Endothelial cell of umbilical vein (primary cell): Measurements from ENCODE around the gene C12orf50. TPM values are rescaled to one million over a fixed set of nuclear protein-coding genes. Genes with fewer than 3 reads are reported as not detected.

Source experiments
- BruUV-seq: library from RNA; stranded (reverse); fragments of 400-500 nt; replicated peaks from 2 replicates; lab custom pipeline; 2021; lab: Mats Ljungman, UMichigan
- CTCF ChIA-PET: fragments of 300-600, 350-600 bp; sonication (Branson Sonifier 250); formaldehyde crosslinking; loops from one replicate; lab custom pipeline; 2021; ENCODE audit warnings: antibody characterized with exemption, inconsistent platforms; lab: Charles Lee
- POLR2A ChIA-PET: fragments of 300-600, 350-600 bp; sonication (Branson Sonifier 250); formaldehyde crosslinking; loops from one replicate; lab custom pipeline; 2021; ENCODE audit warnings: antibody characterized with exemption, inconsistent platforms; lab: Charles Lee
- DNase-seq: peaks from one replicate; pipeline ENCODE4 v3.0.0-alpha.2; 2011; ENCODE audit warnings: low read depth, low spot score
- FAIRE-seq: peaks from 2 replicates; lab custom pipeline; 2011; peaks lifted over from hg19 to GRCh38; lab: Jason Lieb, UNC
- H2AFZ ChIP-seq: 2 replicates; pipeline ENCODE4 v1.6.0; 2012; ENCODE audit warnings: low read depth, low read length, control low read depth, inconsistent platforms
- H3K27ac ChIP-seq: 2 replicates; pipeline ENCODE4 v1.5.1; 2011; ENCODE audit warnings: low read depth, mild to moderate bottlenecking, control low read depth, low read length, moderate library complexity; ENCODE audit not compliant: insufficient read depth
- H3K27me3 ChIP-seq, 2 experiments: 2 replicates each; pipeline versions ENCODE4 v1.6.0 to v1.6.1; 2011; ENCODE audit warnings: low read length in 2 of 2, mixed read lengths in 1 of 2; ENCODE audit not compliant: control insufficient read depth in 2 of 2, insufficient read depth in 2 of 2
- H3K36me3 ChIP-seq, 2 experiments: 2 replicates in 1 of 2; 3 replicates in 1 of 2; pipeline ENCODE4 v1.5.1; 2011; ENCODE audit warnings: low read length in 2 of 2, mild to moderate bottlenecking in 1 of 2, moderate library complexity in 1 of 2; ENCODE audit not compliant: control insufficient read depth in 2 of 2, insufficient read depth in 2 of 2; ENCODE audit errors: extremely low read depth in 1 of 2
- H3K4me1 ChIP-seq: 3 replicates; pipeline ENCODE4 v1.5.1; 2011; ENCODE audit warnings: mild to moderate bottlenecking, low read length; ENCODE audit not compliant: control insufficient read depth, insufficient read depth; ENCODE audit errors: extremely low read depth
- H3K4me2 ChIP-seq: 2 replicates; pipeline ENCODE4 v1.6.1; 2011; ENCODE audit warnings: low read length, control low read depth, mixed read lengths; ENCODE audit not compliant: insufficient read depth
- H3K4me3 ChIP-seq, 3 experiments: fragments of 200-600 bp in 1 of 3; sonication (generic), shearing (Covaris generic) in 1 of 3; replicated peaks in 1 of 3; 2 replicates each; pipeline ENCODE4 v1.5.1; 2011 to 2016; ENCODE audit warnings: control low read depth in 3 of 3, low read length in 3 of 3, mild to moderate bottlenecking in 2 of 3, inconsistent platforms in 1 of 3, low read depth in 1 of 3, moderate library complexity in 1 of 3; ENCODE audit not compliant: insufficient read depth in 1 of 3
- H3K79me2 ChIP-seq: 2 replicates; pipeline ENCODE4 v1.6.0; 2012; ENCODE audit warnings: low read length, inconsistent platforms; ENCODE audit not compliant: control insufficient read depth, insufficient read depth
- H3K9ac ChIP-seq: replicated peaks from 2 replicates; pipeline ENCODE3; 2011; ENCODE audit warnings: low read length, control low read depth; ENCODE audit not compliant: insufficient read depth; ENCODE audit errors: extremely low read depth
- H3K9me1 ChIP-seq: replicated peaks from 3 replicates; pipeline ENCODE4 v1.6.0; 2011; ENCODE audit warnings: mild to moderate bottlenecking, low read length; ENCODE audit not compliant: control insufficient read depth, insufficient read depth; ENCODE audit errors: extremely low read depth
- H3K9me3 ChIP-seq: replicated peaks from 2 replicates; pipeline ENCODE4 v1.5.1; 2012; ENCODE audit warnings: low read length, inconsistent platforms; ENCODE audit not compliant: control insufficient read depth, insufficient read depth
- H4K20me1 ChIP-seq: replicated peaks from 2 replicates; pipeline ENCODE3; 2011; ENCODE audit warnings: mild to moderate bottlenecking, low read length; ENCODE audit not compliant: control insufficient read depth, insufficient read depth; ENCODE audit errors: extremely low read depth
- CTCF ChIP-seq, 2 donors: IDR thresholded peaks; 1 replicate in 1 of 2; 2 replicates in 1 of 2; pipeline ENCODE4 v1.5.1; 2011; ENCODE audit warnings: low read length in 2 of 2, mild to moderate bottlenecking in 2 of 2, moderate library complexity in 2 of 2, control low read depth in 1 of 2, inconsistent platforms in 1 of 2, low read depth in 1 of 2; ENCODE audit not compliant: insufficient read depth in 1 of 2; ENCODE audit errors: extremely low read depth in 1 of 2
- EZH2 ChIP-seq: IDR thresholded peaks from 2 replicates; pipeline ENCODE4 v1.6.1; 2012; ENCODE audit warnings: borderline replicate concordance, low read depth, mild to moderate bottlenecking, moderate library complexity, low read length, inconsistent platforms; ENCODE audit not compliant: severe bottlenecking
- FOS ChIP-seq: IDR thresholded peaks from 2 replicates; pipeline ENCODE4 v1.6.1; 2011; ENCODE audit warnings: mild to moderate bottlenecking, low read length, moderate library complexity, borderline replicate concordance; ENCODE audit not compliant: insufficient read depth
- GATA2 ChIP-seq: IDR thresholded peaks from 2 replicates; pipeline ENCODE4 v1.7.0; 2011; ENCODE audit warnings: low read depth, mild to moderate bottlenecking, moderate library complexity, mixed read lengths, low read length; ENCODE audit not compliant: insufficient read length, insufficient read depth
- JUN ChIP-seq: IDR thresholded peaks from 2 replicates; pipeline ENCODE4 v1.6.1; 2011; ENCODE audit warnings: borderline replicate concordance, low read depth; ENCODE audit not compliant: insufficient read length, insufficient read depth
- MAX ChIP-seq: IDR thresholded peaks from 2 replicates; pipeline ENCODE4 v1.6.1; 2011; ENCODE audit not compliant: insufficient read depth, insufficient read length
- MYC ChIP-seq: IDR thresholded peaks from one replicate; pipeline ENCODE4 v1.6.1; 2011; ENCODE audit warnings: mild to moderate bottlenecking, low read depth, low read length
- POLR2A ChIP-seq: IDR thresholded peaks from 2 replicates; pipeline ENCODE4 v1.6.1; 2012; ENCODE audit warnings: low read depth, mild to moderate bottlenecking, control low read depth, low read length
- POLR2AphosphoS5 ChIP-seq: IDR thresholded peaks from 2 replicates; pipeline ENCODE4 v1.6.1; 2012; ENCODE audit warnings: low read depth, mild to moderate bottlenecking, control low read depth, low read length, moderate library complexity; ENCODE audit not compliant: insufficient read depth
- dilution Hi-C: fragments of 300-500 bp; cut with MboI; formaldehyde crosslinking; loops from one replicate; pipeline ENCODE4 v1.15.0; 2019; ENCODE audit warnings: low sequenced_read_pairs; ENCODE audit not compliant: extremely low pct_ligation_motif_present
- intact Hi-C: fragments of 100-400 bp; cut with micrococcal nuclease; formaldehyde crosslinking; loops from one replicate; pipeline ENCODE4 v1.10.0; 2022
- polyA plus RNA-seq, 4 experiments: library from polyadenylated mRNA; depleted of rRNA in 3 of 4; stranded (reverse) in 3 of 4; unstranded in 1 of 4; fragments of >200 nt; gene quantifications; 2 replicates each; pipeline versions ENCODE4 v1.2.1 to v1.2.3, GENCODE V29; 2011 to 2012; ENCODE audit warnings: missing spikeins in 1 of 4
- total RNA-seq: library from RNA; stranded (reverse); gene quantifications from 2 replicates; pipeline ENCODE4 v1.2.3, GENCODE V29; 2021

The C12orf50 gene
- total and polyA plus RNA-seq, 2 donors (not counting 3 experiments of a cell fraction or from before 2014, with no cell fraction given), result 0.31 TPM; not detected in 1

DNA sequence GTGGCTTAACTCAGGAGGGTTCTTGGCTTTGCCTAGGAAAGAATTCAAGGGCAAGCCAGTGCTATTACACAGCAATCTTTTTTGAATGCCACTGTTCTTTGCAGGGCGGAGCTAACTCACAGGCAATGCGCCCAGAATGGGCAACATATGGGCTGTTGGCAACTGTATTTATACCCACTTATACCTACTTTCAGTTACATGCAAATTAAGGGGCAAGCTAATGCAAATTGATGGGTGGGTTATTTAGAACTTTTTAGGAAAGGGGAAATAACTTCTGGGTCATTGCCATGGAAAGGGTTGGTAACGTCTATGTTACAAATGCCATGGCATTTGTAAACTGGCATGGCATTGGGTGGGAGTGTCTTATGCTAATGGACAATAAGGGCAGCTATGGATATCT is 85.4 kb downstream of the C12orf50 start:
- peaks cover 0 to 1% of the 10 kb centered on the region in 2 experiments for H3K27me3 ChIP-seq
- no peaks in the 10 kb centered on the region for H3K36me3 ChIP-seq
- H3K79me2 ChIP-seq, result no peaks in the 10 kb centered on the region
- H4K20me1 ChIP-seq, result no peaks in the 10 kb centered on the region
- H3K4me2 ChIP-seq, result no peak overlapping the region
- H3K4me1 ChIP-seq, result no peaks in the 10 kb centered on the region
- H3K9ac ChIP-seq, result no peak overlapping the region
- no peaks in the 10 kb centered on the region for H3K9me3 ChIP-seq
- H3K4me3 ChIP-seq, result no peak overlapping the region
- BruUV-seq, result no TSS peak
- H3K27ac ChIP-seq, result no peak overlapping the region
- CTCF ChIA-PET, result no interaction called here
- intact Hi-C loops, result no loop called here
- DNase-seq (no peak), FAIRE-seq (no peak)
- dilution Hi-C loops, result no loop called here
- no peak overlapping the region for H2AFZ ChIP-seq
- POLR2A ChIA-PET, result no interaction called here
- H3K9me1 ChIP-seq, result no peaks in the 10 kb centered on the region
- TF ChIP-seq MAX, result no peak
- TF ChIP-seq POLR2A, result no peak
- TF ChIP-seq EZH2, result no peak
- no peak for TF ChIP-seq MYC
- TF ChIP-seq POLR2AphosphoS5, result no peak
- no peak for TF ChIP-seq GATA2
- no peak for TF ChIP-seq CTCF (IDR thresholded peaks at IDR 0.05; ENCODE audit: extremely low read depth in 1 of 2, insufficient read depth in 1 of 2, low read depth in 1 of 2, low read length in 2 of 2)
- TF ChIP-seq FOS, result no peak
- TF ChIP-seq JUN, result no peak
